Type B pancreatic cell (in vitro differentiated cells): ENCODE measurements around the gene MEG3. TPM values are rescaled to one million over a fixed set of nuclear protein-coding genes. Genes with fewer than 3 reads are reported as not detected.

Source experiments
- DNase-seq: peaks from one replicate; pipeline ENCODE4 v3.0.0; 2021; ENCODE audit warnings: mixed read lengths; ENCODE audit not compliant: unreplicated experiment; ENCODE audit errors: extremely low spot score
- H3K27ac Mint-ChIP-seq: 2 replicates; pipeline ENCODE4 v1.8.0; 2021; ENCODE audit warnings: mild to moderate bottlenecking, mixed read lengths
- H3K27me3 Mint-ChIP-seq: 2 replicates; pipeline ENCODE4 v1.8.0; 2021; ENCODE audit warnings: mixed read lengths
- H3K36me3 Mint-ChIP-seq: 2 replicates; pipeline ENCODE4 v1.8.0; 2021; ENCODE audit warnings: mixed read lengths
- H3K4me1 Mint-ChIP-seq: one replicate; pipeline ENCODE4 v1.8.0; 2021; ENCODE audit warnings: mixed read lengths; ENCODE audit not compliant: unreplicated experiment
- H3K4me3 Mint-ChIP-seq: 2 replicates; pipeline ENCODE4 v1.8.0; 2021; ENCODE audit warnings: mild to moderate bottlenecking, mixed read lengths
- H3K9me3 Mint-ChIP-seq: 2 replicates; pipeline ENCODE4 v1.8.0; 2021; ENCODE audit warnings: mixed read lengths
- CTCF ChIP-seq: fragments of 200-600 bp; sonication (generic); conservative IDR thresholded peaks from 2 replicates; pipeline ENCODE4 v1.5.0; 2021; ENCODE audit warnings: antibody characterized with exemption, mild to moderate bottlenecking
- total RNA-seq: library from RNA; stranded (reverse); gene quantifications from 2 replicates; pipeline ENCODE4 v1.2.1, GENCODE V29; 2021; ENCODE audit warnings: low replicate concordance

The MEG3 gene
- total RNA-seq, 1 donor from 2014 or later, result 0.68 TPM

- Mint-ChIP-seq H3K36me3 (no peaks in the 10 kb centered on the region), H3K4me1 (peaks cover 41% of the 10 kb centered on the region), H3K9me3 (no peaks in the 10 kb centered on the region), H3K27me3 (peaks cover 42% of the 10 kb centered on the region), H3K27ac (no peak overlapping the region), H3K4me3 (no peak overlapping the region)
- TF ChIP-seq CTCF, result no peak
- DNase-seq, result peak; percentile 66
These were observed 46.8 kb upstream of the MEG3 start for GRCh38 chr14:100778951-100779690.

GRCh38 chr14:100779691-100780080 lies 46.2 kb upstream of the MEG3 start:
- Mint-ChIP-seq H3K9me3 (no peaks in the 10 kb centered on the region), H3K36me3 (no peaks in the 10 kb centered on the region), H3K27ac (no peak overlapping the region), H3K4me3 (no peak overlapping the region), H3K27me3 (peaks cover 39% of the 10 kb centered on the region), H3K4me1 (peaks cover 46% of the 10 kb centered on the region)
- no peak for TF ChIP-seq CTCF
- no peak for DNase-seq

- H3K4me3 Mint-ChIP-seq, result no peak overlapping the region
These were observed 45.7 kb upstream of the MEG3 start for GRCh38 chr14:100780246-100780645.

GRCh38 chr14:100780646-100781355 lies 45.1 kb upstream of the MEG3 start:
- peaks cover 37% of the 10 kb centered on the region for H3K27me3 Mint-ChIP-seq

More at GRCh38 chr14:100780246-100780645, 45.7 kb upstream of the MEG3 start:
- no peaks in the 10 kb centered on the region for H3K9me3 Mint-ChIP-seq
- H3K27me3 Mint-ChIP-seq, result peaks cover 36% of the 10 kb centered on the region
- H3K27ac Mint-ChIP-seq, result no peak overlapping the region
- no peaks in the 10 kb centered on the region for H3K36me3 Mint-ChIP-seq
- H3K4me1 Mint-ChIP-seq, result peaks cover 46% of the 10 kb centered on the region
- peak; percentile 37 for DNase-seq
- TF ChIP-seq CTCF, result no peak

GRCh38 chr14:100781952-100782351 lies 44.0 kb upstream of the MEG3 start:
- peaks cover 58% of the 10 kb centered on the region for H3K4me1 Mint-ChIP-seq
- no peak for TF ChIP-seq CTCF
- H3K4me3 Mint-ChIP-seq, result no peak overlapping the region
- no peaks in the 10 kb centered on the region for H3K9me3 Mint-ChIP-seq
- H3K36me3 Mint-ChIP-seq, result no peaks in the 10 kb centered on the region
- no peak for DNase-seq
- H3K27me3 Mint-ChIP-seq, result peaks cover 34% of the 10 kb centered on the region
- peak overlapping the region; percentile 59 for H3K27ac Mint-ChIP-seq

More at GRCh38 chr14:100780646-100781355, 45.1 kb upstream of the MEG3 start:
- H3K36me3 Mint-ChIP-seq, result no peaks in the 10 kb centered on the region
- peaks cover 52% of the 10 kb centered on the region for H3K4me1 Mint-ChIP-seq
- no peak overlapping the region for H3K4me3 Mint-ChIP-seq
- no peak for TF ChIP-seq CTCF
- no peak overlapping the region for H3K27ac Mint-ChIP-seq
- DNase-seq, result peak; percentile 45
- H3K9me3 Mint-ChIP-seq, result no peaks in the 10 kb centered on the region
